CD14-positive monocyte (primary cell): ENCODE results near the gene DENND1A. TPM values are rescaled to one million over a fixed set of nuclear protein-coding genes. Genes with fewer than 3 reads are reported as not detected.
A peak's percentile ranks its signal among the peaks of the same experiment; 100 is the strongest.

ENCODE experiments used
- DNase-seq, 3 donors: peaks; one replicate each; pipeline ENCODE4 v3.0.0-alpha.2; 2011 to 2022
- H2AFZ ChIP-seq: 2 replicates; pipeline ENCODE4 v1.6.0; 2012; ENCODE audit warnings: mild to moderate bottlenecking, low read depth, low read length, inconsistent platforms; ENCODE audit not compliant: insufficient read depth, poor library complexity, severe bottlenecking
- H3K27ac ChIP-seq, 2 donors: 1 replicate in 1 of 2; 2 replicates in 1 of 2; pipeline ENCODE4 v1.5.1; 2012 to 2013; ENCODE audit warnings: low read length in 2 of 2, control low read depth in 1 of 2, inconsistent platforms in 1 of 2, low read depth in 1 of 2, mild to moderate bottlenecking in 1 of 2
- H3K27me3 ChIP-seq, 2 donors: one replicate each; pipeline versions ENCODE4 v1.6.0 to v1.6.1; 2011 to 2013; ENCODE audit warnings: low read length in 2 of 2; ENCODE audit not compliant: control insufficient read depth in 2 of 2, insufficient read depth in 2 of 2
- H3K36me3 ChIP-seq, 2 donors: replicated peaks in 1 of 2; 1 replicate in 1 of 2; 2 replicates in 1 of 2; pipeline versions ENCODE4 v1.5.1 to v1.6.1; 2012 to 2013; ENCODE audit warnings: low read length in 2 of 2, control low read depth in 1 of 2, inconsistent platforms in 1 of 2, mild to moderate bottlenecking in 1 of 2; ENCODE audit not compliant: insufficient read depth in 2 of 2, control insufficient read depth in 1 of 2
- H3K4me1 ChIP-seq, 2 donors: 1 replicate in 1 of 2; 2 replicates in 1 of 2; pipeline versions ENCODE4 v1.5.1 to v1.6.1; 2012 to 2013; ENCODE audit warnings: low read length in 2 of 2, control low read depth in 1 of 2, inconsistent platforms in 1 of 2, mild to moderate bottlenecking in 1 of 2, moderate library complexity in 1 of 2; ENCODE audit not compliant: insufficient read depth in 2 of 2, control insufficient read depth in 1 of 2
- H3K4me2 ChIP-seq: replicated peaks from 2 replicates; pipeline ENCODE3; 2012; ENCODE audit warnings: low read length, moderate library complexity, mild to moderate bottlenecking; ENCODE audit not compliant: poor library complexity, severe bottlenecking; ENCODE audit errors: extremely low read depth
- H3K4me3 ChIP-seq, 3 experiments: fragments of 200-600 bp in 1 of 3; sonication (generic) in 1 of 3; replicated peaks in 1 of 3; 1 replicate in 2 of 3; 2 replicates in 1 of 3; pipeline ENCODE4 v1.5.1; 2011 to 2013; ENCODE audit warnings: low read length in 3 of 3, mild to moderate bottlenecking in 3 of 3, control low read depth in 2 of 3, low read depth in 2 of 3, inconsistent platforms in 1 of 3, moderate library complexity in 1 of 3
- H3K79me2 ChIP-seq: 2 replicates; pipeline ENCODE4 v1.6.0; 2012; ENCODE audit warnings: mild to moderate bottlenecking, control low read depth, inconsistent platforms, low read length, moderate library complexity; ENCODE audit not compliant: insufficient read depth
- H3K9ac ChIP-seq: 2 replicates; pipeline ENCODE4 v1.6.0; 2017; ENCODE audit warnings: low read length, mild to moderate bottlenecking; ENCODE audit not compliant: insufficient read depth, poor library complexity, severe bottlenecking
- H3K9me3 ChIP-seq, 2 donors: replicated peaks in 1 of 2; 1 replicate in 1 of 2; 2 replicates in 1 of 2; pipeline versions ENCODE4 v1.5.1 to v1.6.1; 2012 to 2013; ENCODE audit warnings: low read length in 2 of 2, control low read depth in 1 of 2; ENCODE audit not compliant: control insufficient read depth in 1 of 2, insufficient read depth in 1 of 2
- H4K20me1 ChIP-seq: 2 replicates; pipeline ENCODE4 v1.6.0; 2012; ENCODE audit warnings: mild to moderate bottlenecking, low read length, control low read depth, moderate library complexity; ENCODE audit not compliant: insufficient read depth
- H3K27ac Mint-ChIP-seq, 7 donors: one replicate each; pipeline ENCODE4 v1.8.0; 2020; ENCODE audit warnings: mild to moderate bottlenecking in 7 of 7, mixed read lengths in 7 of 7, moderate library complexity in 6 of 7, inconsistent platforms in 2 of 7
- H3K27me3 Mint-ChIP-seq, 3 donors: one replicate each; pipeline ENCODE4 v1.8.0; 2021 to 2022; ENCODE audit warnings: low read depth in 3 of 3, mild to moderate bottlenecking in 3 of 3, mixed read lengths in 3 of 3, moderate library complexity in 3 of 3, inconsistent platforms in 1 of 3
- H3K36me3 Mint-ChIP-seq, 2 donors: one replicate each; pipeline ENCODE4 v1.8.0; 2020; ENCODE audit warnings: mixed read lengths in 2 of 2, inconsistent platforms in 1 of 2, mild to moderate bottlenecking in 1 of 2
- H3K4me1 Mint-ChIP-seq: one replicate; pipeline ENCODE4 v1.8.0; 2020; ENCODE audit warnings: mild to moderate bottlenecking, mixed read lengths
- H3K4me3 Mint-ChIP-seq, 2 donors: one replicate each; pipeline ENCODE4 v1.8.0; 2020; ENCODE audit warnings: mild to moderate bottlenecking in 2 of 2, mixed read lengths in 2 of 2, moderate library complexity in 1 of 2
- H3K9me3 Mint-ChIP-seq, 7 donors: one replicate each; pipeline ENCODE4 v1.8.0; 2020 to 2022; ENCODE audit warnings: mixed read lengths in 7 of 7, mild to moderate bottlenecking in 6 of 7, moderate library complexity in 6 of 7, inconsistent platforms in 2 of 7
- WGBS: methylation state at CpG from one replicate; pipeline ENCODE4 v1.1.5; 2013; ENCODE audit warnings: missing lambda C conversion rate; ENCODE audit not compliant: insufficient coverage; 5-methylcytosine and 5-hydroxymethylcytosine counted together
- intact Hi-C, 2 donors: fragments of 100-400 bp; cut with micrococcal nuclease; formaldehyde crosslinking; loops; one replicate each; pipeline versions ENCODE4 v1.15.0 to v1.15.1; 2023
- polyA plus RNA-seq, 3 donors: library from polyadenylated mRNA; depleted of rRNA in 1 of 3; unstranded in 2 of 3; stranded (reverse) in 1 of 3; fragments of 300-500 nt in 2 of 3; fragments of >200 nt in 1 of 3; fragmentation: Illumina TruSeq in 2 of 3; gene quantifications; 1 replicate in 2 of 3; 2 replicates in 1 of 3; pipeline ENCODE4 v1.2.3, GENCODE V29; 2012 to 2021
- TF ChIP-seq, protein P1 (sequence below): fragments of 200-600 bp; IDR thresholded peaks from one replicate; pipeline ENCODE4 v1.8.0; 2022; ENCODE audit warnings: antibody characterized with exemption, mild to moderate bottlenecking

The DENND1A gene
- polyA plus RNA-seq, 3 donors, result 24.8 to 73.0 (median 29.4) TPM

DNA sequence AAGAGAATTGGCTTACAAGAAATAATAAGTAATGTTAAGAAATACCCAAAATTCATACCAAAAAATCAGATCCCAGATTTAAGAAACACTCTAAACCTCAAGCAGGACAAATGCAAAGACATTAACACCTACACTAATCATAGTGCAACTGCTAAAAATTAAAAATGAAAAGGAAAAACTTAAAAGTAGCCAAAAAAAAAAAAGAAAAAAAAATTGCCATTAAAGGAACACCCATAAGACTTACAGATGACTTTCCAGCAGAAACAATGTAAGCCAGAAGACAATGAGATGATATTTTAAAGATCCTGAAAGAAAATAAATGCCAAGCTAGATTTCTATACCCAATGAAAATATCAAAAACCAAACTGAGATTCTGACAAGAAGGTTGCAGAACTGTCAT lies 101.5 kb downstream of the DENND1A start:
- Mint-ChIP-seq H3K4me3 (no peak overlapping the region), H3K36me3 (peaks cover 31 to 39% of the 10 kb centered on the region in 2 donors), H3K4me1 (peaks cover 19% of the 10 kb centered on the region), H3K9me3 (peaks cover 22 to 33% (median 28%) of the 10 kb centered on the region in 7 donors), H3K27ac (no peak overlapping the region), H3K27me3 (peaks cover 0 to 2% (median 2%) of the 10 kb centered on the region in 3 donors)
- Histone ChIP-seq H2AFZ (no peak overlapping the region), H3K9me3 (peaks cover 0 to 27% of the 10 kb centered on the region in 2 donors), H4K20me1 (peaks cover 91% of the 10 kb centered on the region), H3K4me1 (peaks cover 9 to 12% of the 10 kb centered on the region in 2 donors), H3K9ac (no peak overlapping the region), H3K27me3 (no peaks in the 10 kb centered on the region), H3K4me2 (no peak overlapping the region), H3K27ac (no peak overlapping the region), H3K4me3 (peak overlapping the region in 1 of 3 experiments; percentile 16), H3K36me3 (peaks cover 0 to 31% of the 10 kb centered on the region in 2 donors), H3K79me2 (peaks cover 93% of the 10 kb centered on the region)
- TF ChIP-seq, protein P1, sequence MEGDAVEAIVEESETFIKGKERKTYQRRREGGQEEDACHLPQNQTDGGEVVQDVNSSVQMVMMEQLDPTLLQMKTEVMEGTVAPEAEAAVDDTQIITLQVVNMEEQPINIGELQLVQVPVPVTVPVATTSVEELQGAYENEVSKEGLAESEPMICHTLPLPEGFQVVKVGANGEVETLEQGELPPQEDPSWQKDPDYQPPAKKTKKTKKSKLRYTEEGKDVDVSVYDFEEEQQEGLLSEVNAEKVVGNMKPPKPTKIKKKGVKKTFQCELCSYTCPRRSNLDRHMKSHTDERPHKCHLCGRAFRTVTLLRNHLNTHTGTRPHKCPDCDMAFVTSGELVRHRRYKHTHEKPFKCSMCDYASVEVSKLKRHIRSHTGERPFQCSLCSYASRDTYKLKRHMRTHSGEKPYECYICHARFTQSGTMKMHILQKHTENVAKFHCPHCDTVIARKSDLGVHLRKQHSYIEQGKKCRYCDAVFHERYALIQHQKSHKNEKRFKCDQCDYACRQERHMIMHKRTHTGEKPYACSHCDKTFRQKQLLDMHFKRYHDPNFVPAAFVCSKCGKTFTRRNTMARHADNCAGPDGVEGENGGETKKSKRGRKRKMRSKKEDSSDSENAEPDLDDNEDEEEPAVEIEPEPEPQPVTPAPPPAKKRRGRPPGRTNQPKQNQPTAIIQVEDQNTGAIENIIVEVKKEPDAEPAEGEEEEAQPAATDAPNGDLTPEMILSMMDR, result no peak
- intact Hi-C loops, result no loop called here
- DNase-seq, result no peak

DNA sequence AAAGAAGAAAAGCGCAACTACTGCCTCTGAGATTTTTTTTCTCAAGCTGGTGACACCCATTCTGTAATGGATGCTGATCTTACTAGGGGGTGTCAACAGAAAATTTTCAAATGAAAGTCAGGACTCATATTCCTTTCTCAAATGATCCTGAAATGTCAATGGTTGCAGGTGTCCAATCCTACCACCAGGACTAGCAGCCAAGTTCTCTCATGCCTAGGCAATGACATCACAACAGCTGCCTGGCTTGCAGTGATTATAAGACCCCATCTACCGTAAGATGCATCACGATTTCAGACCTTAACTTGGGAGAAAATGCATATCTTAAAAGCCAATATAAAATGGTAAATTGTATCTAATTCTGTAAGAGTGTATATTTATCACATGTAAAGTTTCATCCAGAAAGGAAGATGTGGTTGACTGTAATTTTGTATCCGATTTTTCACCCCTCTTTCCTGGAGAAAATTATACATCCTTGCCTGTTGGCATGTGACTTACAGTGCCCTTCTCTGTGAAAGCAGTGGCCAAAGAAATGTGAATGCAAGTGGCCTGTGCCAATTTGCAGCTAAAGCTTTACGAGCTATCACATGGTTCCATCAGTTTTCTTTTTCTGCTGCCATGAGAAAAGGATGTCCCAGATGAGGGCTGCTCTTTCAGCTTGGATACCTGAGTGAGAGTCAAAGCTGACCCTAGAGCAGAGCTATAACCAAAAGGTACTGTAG lies 104.4 kb downstream of the DENND1A start:
- Histone ChIP-seq H3K4me3 (no peak overlapping the region), H3K79me2 (peaks cover 90% of the 10 kb centered on the region), H3K27ac (no peak overlapping the region), H4K20me1 (peaks cover 92% of the 10 kb centered on the region), H3K4me2 (no peak overlapping the region), H3K36me3 (peaks cover 0 to 31% of the 10 kb centered on the region in 2 donors), H3K27me3 (no peaks in the 10 kb centered on the region), H3K4me1 (no peaks in the 10 kb centered on the region), H2AFZ (no peak overlapping the region), H3K9ac (no peak overlapping the region), H3K9me3 (peaks cover 0 to 27% of the 10 kb centered on the region in 2 donors)
- WGBS, result 100% methylated on average over 1 of the region's 5 CpGs
- H3K27me3 Mint-ChIP-seq, result peaks cover 0 to 2% (median 2%) of the 10 kb centered on the region in 3 donors
- no peak for DNase-seq
- no peak overlapping the region for H3K4me3 Mint-ChIP-seq
- intact Hi-C loops, result no loop called here
- peaks cover 8% of the 10 kb centered on the region for H3K4me1 Mint-ChIP-seq
- H3K36me3 Mint-ChIP-seq, result peaks cover 31 to 37% of the 10 kb centered on the region in 2 donors
- no peak overlapping the region for H3K27ac Mint-ChIP-seq
- TF ChIP-seq, protein P1, result no peak
- H3K9me3 Mint-ChIP-seq, result peaks cover 22 to 30% (median 26%) of the 10 kb centered on the region in 7 donors
